Measurements from ENCODE around the gene SALL3.

DNA sequence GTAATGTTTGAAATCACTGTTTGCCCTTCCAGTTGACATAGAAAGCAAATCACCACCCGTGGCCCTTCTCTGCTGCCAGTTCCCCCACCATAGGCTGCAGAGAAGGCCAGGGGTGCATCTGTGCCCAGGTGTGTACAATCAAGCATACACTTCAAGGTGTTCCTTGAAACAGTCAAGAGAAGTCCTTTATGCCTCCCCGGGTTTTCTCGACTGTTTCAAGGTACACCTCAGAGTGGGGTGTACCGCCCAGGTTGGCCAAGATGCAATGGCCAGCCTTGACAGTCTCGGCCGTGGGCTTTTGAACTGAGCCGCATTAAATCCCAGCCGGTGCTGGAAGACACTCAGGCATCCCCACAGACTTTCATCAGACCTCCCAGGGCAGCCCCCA is 68.6 kb downstream of the SALL3 start:
- TF ChIP-seq CTCF (conservative IDR thresholded peaks at IDR 0.05; ENCODE audit: low read depth in 2 of 2) (no peak), EZH2phosphoT487 (IDR thresholded peaks at IDR 0.05; ENCODE audit: unreplicated experiment) (no peak), POLR2AphosphoS5 (IDR thresholded peaks at IDR 0.05; ENCODE audit: low read depth) (no peak), CREB1 (CRISPR knock-in tag; IDR thresholded peaks at IDR 0.05; ENCODE audit: low read depth) (no peak), REST (IDR thresholded peaks at IDR 0.05; ENCODE audit: unreplicated experiment) (no peak), STAT1 (IDR thresholded peaks at IDR 0.05; ENCODE audit: unreplicated experiment) (no peak)

Data from GM23338 (cell line).